Measurements from ENCODE around the gene RTL10.

Gene RTL10

DNA sequence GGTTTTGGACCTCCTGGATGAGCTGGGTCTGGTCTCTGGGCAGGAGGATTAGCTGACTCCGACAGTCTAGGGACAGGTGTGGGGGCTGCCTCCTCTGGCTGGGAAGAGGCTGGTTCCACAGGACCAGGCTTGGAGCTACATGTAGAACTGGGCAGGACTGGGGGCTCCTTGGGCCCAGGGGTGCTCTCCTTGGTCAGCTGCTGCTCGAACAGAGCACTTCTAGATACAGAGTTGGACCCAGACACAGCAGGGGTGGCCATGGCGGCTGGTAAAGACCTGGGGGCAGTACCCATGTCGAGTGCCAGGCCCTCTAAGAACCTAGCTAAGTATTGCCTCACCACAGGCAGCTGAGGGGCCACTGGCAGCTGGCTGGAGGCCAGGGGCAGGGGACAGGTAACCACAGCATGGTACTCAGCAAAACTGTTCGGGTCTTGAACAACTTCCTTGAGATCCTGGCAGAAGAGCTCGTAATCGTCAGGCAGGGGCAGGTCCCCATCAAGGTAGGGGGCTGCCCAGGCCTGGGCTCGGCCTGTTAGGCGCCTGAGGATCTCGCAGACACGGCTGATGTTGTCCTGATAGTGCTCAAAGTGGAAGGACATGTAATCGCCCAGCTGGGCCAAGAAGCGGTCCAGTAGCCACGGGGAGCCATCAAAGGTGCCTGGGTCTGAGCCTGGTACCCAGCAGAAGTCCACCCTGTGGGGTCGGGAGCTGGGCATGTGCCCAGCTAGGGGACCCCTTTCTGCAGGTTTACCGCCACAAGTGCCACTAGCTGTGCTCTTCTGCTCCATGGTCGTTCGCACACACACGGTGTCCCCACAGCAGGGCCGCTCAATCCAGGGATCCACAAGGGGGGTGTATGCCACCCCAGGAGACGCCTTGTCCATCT is 3.1 kb downstream of the RTL10 start:
- ChIA-PET CTCF (no interaction called here), POLR2A (interaction anchor here (0.9 to 1.6 kb wide), 3 partner anchors 9 to 90 kb away, joined by 3 to 5 read pairs (median 4); no protein-coding TSS in a partner anchor)
- TF ChIP-seq ZNF384 (IDR thresholded peaks at IDR 0.05), result no peak
- TF ChIP-seq L3MBTL2 (conservative IDR thresholded peaks at IDR 0.05), result no peak
- TF ChIP-seq NFRKB (IDR thresholded peaks at IDR 0.05), result no peak
- TF ChIP-seq HDGF (IDR thresholded peaks at IDR 0.05; ENCODE audit: borderline replicate concordance), result no peak
- TF ChIP-seq, protein P1, sequence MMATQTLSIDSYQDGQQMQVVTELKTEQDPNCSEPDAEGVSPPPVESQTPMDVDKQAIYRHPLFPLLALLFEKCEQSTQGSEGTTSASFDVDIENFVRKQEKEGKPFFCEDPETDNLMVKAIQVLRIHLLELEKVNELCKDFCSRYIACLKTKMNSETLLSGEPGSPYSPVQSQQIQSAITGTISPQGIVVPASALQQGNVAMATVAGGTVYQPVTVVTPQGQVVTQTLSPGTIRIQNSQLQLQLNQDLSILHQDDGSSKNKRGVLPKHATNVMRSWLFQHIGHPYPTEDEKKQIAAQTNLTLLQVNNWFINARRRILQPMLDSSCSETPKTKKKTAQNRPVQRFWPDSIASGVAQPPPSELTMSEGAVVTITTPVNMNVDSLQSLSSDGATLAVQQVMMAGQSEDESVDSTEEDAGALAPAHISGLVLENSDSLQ (IDR thresholded peaks at IDR 0.05), result no peak
- no peak for TF ChIP-seq ARNT (IDR thresholded peaks at IDR 0.05)
- TF ChIP-seq SP1 (IDR thresholded peaks at IDR 0.05), result no peak
- TF ChIP-seq LEF1 (IDR thresholded peaks at IDR 0.05; ENCODE audit: borderline replicate concordance), result no peak
- TF ChIP-seq ELF4 (IDR thresholded peaks at IDR 0.05), result no peak
- TF ChIP-seq FOXM1 (IDR thresholded peaks at IDR 0.05; ENCODE audit: borderline replicate concordance), result no peak
- no peak for TF ChIP-seq SUZ12 (IDR thresholded peaks at IDR 0.05)
- no peak for TF ChIP-seq BHLHE40 (IDR thresholded peaks at IDR 0.05; ENCODE audit: borderline replicate concordance)
- TF ChIP-seq FOXK2 (IDR thresholded peaks at IDR 0.05), result no peak
- DNase-seq (ENCODE audit: extremely low spot score), result no peak

DNA sequence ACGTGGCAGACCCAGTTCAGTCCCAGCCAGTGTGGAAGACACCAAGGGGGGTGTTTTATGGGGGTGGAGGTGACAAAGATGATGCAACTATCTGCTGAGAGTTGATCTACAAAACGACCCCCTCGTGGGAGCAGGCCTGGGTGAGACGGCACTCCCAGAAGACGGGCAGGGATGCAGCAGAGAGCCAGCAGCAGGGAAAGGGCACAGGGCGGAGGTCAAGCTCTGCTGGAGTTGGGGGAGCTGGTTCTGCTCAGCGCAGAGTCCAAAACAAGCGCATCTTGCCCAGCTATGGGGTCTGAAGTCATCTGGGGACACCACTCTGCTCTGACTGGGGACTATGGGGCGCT is 3.9 kb downstream of the RTL10 start:
- DNase-seq (ENCODE audit: extremely low spot score), result no peak
- ChIA-PET CTCF (no interaction called here), POLR2A (interaction anchor here (1.6 kb wide), 2 partner anchors 8 to 54 kb away, joined by 4 to 5 read pairs; no protein-coding TSS in a partner anchor)
- TF ChIP-seq BHLHE40 (IDR thresholded peaks at IDR 0.05; ENCODE audit: borderline replicate concordance) (no peak), ZNF384 (IDR thresholded peaks at IDR 0.05) (no peak), SP1 (IDR thresholded peaks at IDR 0.05) (no peak), FOXM1 (IDR thresholded peaks at IDR 0.05; ENCODE audit: borderline replicate concordance) (no peak), ARNT (IDR thresholded peaks at IDR 0.05) (no peak), L3MBTL2 (conservative IDR thresholded peaks at IDR 0.05) (no peak), LEF1 (IDR thresholded peaks at IDR 0.05; ENCODE audit: borderline replicate concordance) (no peak), NFRKB (IDR thresholded peaks at IDR 0.05) (no peak)
- TF ChIP-seq, protein P1 (IDR thresholded peaks at IDR 0.05), result no peak

DNA sequence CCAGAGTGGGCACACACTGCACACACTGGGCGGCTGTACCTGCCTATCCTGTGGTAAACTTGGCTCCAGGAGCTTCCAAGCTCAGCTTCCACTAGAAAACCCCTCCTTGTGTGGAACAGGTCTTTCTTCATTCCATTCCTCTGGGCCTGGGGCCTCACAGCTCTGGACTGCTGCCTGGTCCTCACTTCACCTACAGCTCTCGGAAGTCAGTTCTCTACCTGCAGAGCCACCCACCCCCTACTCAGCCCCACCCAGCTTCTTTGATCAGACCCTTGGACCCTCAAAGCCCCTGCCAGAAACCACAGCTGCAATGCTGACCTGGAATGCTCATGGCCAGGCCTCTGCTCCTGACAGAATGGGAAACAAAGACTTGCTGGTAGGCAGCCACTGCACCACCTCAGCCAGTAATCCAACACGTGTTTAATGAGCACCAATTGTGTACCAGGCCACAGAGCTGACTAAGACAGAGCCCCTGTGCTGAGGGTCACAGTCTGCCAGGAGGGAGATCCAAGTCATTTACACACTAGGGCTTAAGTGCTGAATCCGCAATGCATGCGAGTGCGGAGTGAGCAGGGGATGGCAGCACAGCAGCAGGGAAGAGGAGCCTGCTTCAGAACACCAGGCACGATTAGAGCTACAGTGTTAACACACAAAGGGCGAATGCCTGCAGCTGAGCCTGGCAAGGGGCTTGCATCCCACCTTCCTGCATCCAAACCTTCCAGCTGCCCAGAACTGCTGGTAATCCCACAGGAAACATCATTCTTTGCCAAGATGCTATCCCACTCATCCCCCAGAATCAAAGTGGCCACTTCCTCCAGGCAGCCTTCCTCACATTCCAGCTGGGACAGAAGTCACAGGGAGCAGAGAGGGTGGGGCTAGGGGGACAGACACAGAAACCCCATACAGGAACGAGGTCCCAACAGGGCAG is 4.6 kb downstream of the RTL10 start:
- ChIA-PET POLR2A (interaction anchor here (1.6 kb wide), 1 partner anchor 54 kb away, joined by 4 read pairs; no protein-coding TSS in a partner anchor), CTCF (interaction anchor here (0.7 kb wide), 1 partner anchor 68 kb away, joined by 3 read pairs; no protein-coding TSS in a partner anchor)
- no peak for DNase-seq (ENCODE audit: extremely low spot score)
- TF ChIP-seq LEF1 (IDR thresholded peaks at IDR 0.05; ENCODE audit: borderline replicate concordance) (no peak), L3MBTL2 (conservative IDR thresholded peaks at IDR 0.05) (no peak), BHLHE40 (IDR thresholded peaks at IDR 0.05; ENCODE audit: borderline replicate concordance) (no peak)
- TF ChIP-seq, protein P1 (IDR thresholded peaks at IDR 0.05), result no peak

DNA sequence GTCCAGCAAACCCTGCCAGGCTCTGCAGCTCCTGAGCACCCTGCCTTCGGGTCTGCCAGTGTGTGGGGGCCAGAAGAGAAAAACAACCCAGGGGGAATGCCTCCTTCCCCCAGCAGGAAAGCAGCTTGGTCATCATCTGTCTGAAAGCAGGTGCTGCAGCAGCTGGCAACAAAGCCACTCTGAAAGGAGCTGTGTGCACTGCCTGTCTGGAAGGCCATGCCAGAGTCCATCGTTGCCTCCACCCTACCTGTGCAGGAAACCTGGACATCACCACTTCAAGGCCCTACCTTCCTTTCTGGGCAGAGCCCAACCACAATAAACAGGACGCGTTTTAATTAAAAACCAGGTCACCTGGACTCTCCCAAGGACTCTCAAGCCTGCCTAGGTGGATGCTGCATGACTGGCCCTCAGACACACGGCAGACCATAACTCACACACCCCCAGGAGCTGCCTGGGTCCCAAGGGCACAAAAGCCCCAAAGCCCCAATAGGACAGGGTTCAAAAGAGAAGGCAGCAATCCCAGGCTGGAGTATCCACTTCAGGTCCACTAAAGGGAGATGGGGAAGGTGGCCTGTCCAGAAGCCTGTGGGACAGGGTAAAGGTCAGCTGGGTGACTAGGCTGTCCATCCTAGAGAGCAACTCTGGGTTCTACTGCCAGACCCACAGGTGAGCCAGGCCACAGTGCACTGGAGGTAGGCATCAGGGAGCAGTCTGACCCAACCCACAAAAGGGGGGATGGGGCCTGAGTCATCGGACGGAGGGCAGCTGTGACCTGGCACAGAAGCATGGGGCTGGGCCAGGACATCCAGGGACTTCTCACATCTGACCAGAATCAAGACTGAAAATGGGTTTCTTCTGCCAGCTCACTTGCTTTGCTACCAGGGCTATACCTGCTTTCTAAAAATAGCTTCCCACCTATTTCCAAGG is 6.1 kb downstream of the RTL10 start:
- CTCF ChIA-PET, result no interaction called here
- DNase-seq (ENCODE audit: extremely low spot score), result peak; percentile 8

DNA sequence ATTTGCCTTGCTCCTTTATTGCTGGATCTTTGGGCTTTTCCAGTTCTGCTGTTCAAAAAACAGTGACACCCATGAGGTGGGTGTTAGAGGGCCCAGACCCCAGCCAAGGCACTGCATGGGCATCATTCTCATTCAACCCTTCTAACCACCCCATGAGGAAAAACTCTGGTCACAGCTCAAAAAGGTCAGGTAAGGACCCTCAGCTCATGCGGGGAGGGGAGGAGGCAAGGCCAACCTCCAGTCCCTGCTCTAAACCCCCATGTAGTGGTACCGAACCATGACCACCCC is 7.4 kb downstream of the RTL10 start:
- ChIA-PET POLR2A (interaction anchor here (2.6 kb wide), 1 partner anchor 8 kb away, joined by 14 read pairs; the partner anchor contains the start of genes GNB1L and RTL10), CTCF (no interaction called here)
- TF ChIP-seq, protein P1 (IDR thresholded peaks at IDR 0.05), result no peak
- TF ChIP-seq FOXA1 (IDR thresholded peaks at IDR 0.05), result no peak
- no peak for TF ChIP-seq TARDBP (IDR thresholded peaks at IDR 0.05)
- no peak for DNase-seq (ENCODE audit: extremely low spot score)

More for the DNA sequence above, 6.1 kb downstream of the RTL10 start:
- no peak for TF ChIP-seq ELF4 (IDR thresholded peaks at IDR 0.05)
- no peak for TF ChIP-seq L3MBTL2 (conservative IDR thresholded peaks at IDR 0.05)
- no peak for TF ChIP-seq HDGF (IDR thresholded peaks at IDR 0.05; ENCODE audit: borderline replicate concordance)
- POLR2A ChIA-PET, result no interaction called here

Data from HEK293T (cell line).